ENCODE measurements around the gene TUBGCP6.

DNA sequence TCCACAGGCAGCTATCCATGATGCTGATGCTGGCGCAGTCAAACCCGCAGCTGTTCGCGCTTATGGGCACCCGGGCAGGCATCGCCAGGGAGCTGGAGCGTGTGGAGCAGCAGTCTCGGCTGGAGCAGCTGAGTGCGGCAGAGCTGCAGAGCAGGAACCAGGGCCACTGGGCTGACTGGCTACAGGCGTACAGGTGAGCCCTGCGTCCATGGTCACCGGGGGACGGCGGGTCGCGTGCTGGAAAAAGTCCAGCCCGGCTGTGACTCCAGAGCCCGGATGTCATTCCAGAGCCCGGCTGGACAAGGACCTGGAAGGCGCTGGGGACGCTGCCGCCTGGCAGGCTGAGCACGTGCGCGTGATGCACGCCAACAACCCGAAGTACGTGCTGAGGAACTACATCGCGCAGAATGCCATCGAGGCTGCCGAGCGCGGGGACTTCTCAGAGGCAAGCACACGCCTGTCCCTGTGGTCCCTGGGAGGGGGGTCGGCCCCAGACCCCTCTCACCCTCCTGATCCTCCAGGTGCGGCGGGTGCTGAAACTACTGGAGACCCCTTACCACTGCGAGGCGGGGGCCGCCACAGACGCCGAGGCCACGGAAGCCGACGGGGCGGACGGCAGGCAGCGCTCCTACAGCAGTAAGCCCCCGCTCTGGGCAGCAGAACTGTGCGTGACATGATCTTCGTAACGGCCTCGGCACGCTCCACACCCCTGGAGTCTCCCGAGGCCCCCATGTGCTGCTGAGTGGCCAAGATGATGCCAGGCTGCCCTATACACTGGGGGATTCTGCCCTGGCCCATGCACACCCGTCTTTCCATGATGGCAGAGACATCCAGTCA lies 27.9 kb downstream of the TUBGCP6 start:
- TF ChIP-seq POLR2A (IDR thresholded peaks at IDR 0.05; ENCODE audit: low read length) = no peak
- no peak for TF ChIP-seq GATA1 (IDR thresholded peaks at IDR 0.05; ENCODE audit: low read depth, low read length)
